PC-3 (cell line): ENCODE results near the gene MTNR1A.

Source experiments
- CTCF ChIP-seq: fragments of 300-600 bp; sonication (generic); conservative IDR thresholded peaks from 2 replicates; pipeline ENCODE4 v1.5.1; 2017; ENCODE audit warnings: antibody characterized with exemption, low read depth, mild to moderate bottlenecking, low read length
- EZH2 ChIP-seq: fragments of 300-600 bp; sonication (generic); IDR thresholded peaks from one replicate; pipeline ENCODE4 v1.6.1; 2017; ENCODE audit warnings: antibody characterized with exemption, mild to moderate bottlenecking, low read length; ENCODE audit not compliant: unreplicated experiment

GRCh38 chr4:186586205-186586604 is 30.8 kb upstream of the MTNR1A start:
- TF ChIP-seq CTCF (no peak), EZH2 (no peak)
